Measurements from ENCODE around the gene KLHL18.
"Not testable (repeated sequence)": the region's sequence is repeated elsewhere in the genome, so short reads cannot be mapped to it uniquely, and the experiment has no call there.

KLHL18 gene

GRCh38 chr3:47314056-47314764 lies 31.5 kb downstream of the KLHL18 start:
- no peak for DNase-seq (ENCODE audit: low read depth in 2 of 2)

- DNase-seq (ENCODE audit: low read depth in 2 of 2), result no peak
Observed at GRCh38 chr3:47315069-47315647, 32.4 kb downstream of the KLHL18 start.

GRCh38 chr3:47316151-47316550 lies 33.4 kb downstream of the KLHL18 start:
- DNase-seq (ENCODE audit: low read depth in 2 of 2), result not testable (repeated sequence)

GRCh38 chr3:47318916-47319315 lies 36.2 kb downstream of the KLHL18 start:
- DNase-seq (ENCODE audit: low read depth in 2 of 2), result no peak

GRCh38 chr3:47319956-47320355 lies 37.2 kb downstream of the KLHL18 start:
- DNase-seq (ENCODE audit: low read depth in 2 of 2), result no peak

GRCh38 chr3:47323431-47324277 lies 40.9 kb downstream of the KLHL18 start:
- no peak for DNase-seq (ENCODE audit: low read depth in 2 of 2)

GRCh38 chr3:47324278-47324865 lies 41.6 kb downstream of the KLHL18 start:
- DNase-seq (ENCODE audit: low read depth in 2 of 2), result peak in 1 of 2 donors; percentile 3

- DNase-seq (ENCODE audit: low read depth in 2 of 2), result no peak
Observed at GRCh38 chr3:47333907-47334306, 51.2 kb downstream of the KLHL18 start.

- DNase-seq (ENCODE audit: low read depth in 2 of 2), result no peak
Observed at GRCh38 chr3:47337656-47338055, 54.9 kb downstream of the KLHL18 start.

GRCh38 chr3:47339951-47340350 lies 57.2 kb downstream of the KLHL18 start:
- DNase-seq (ENCODE audit: low read depth in 2 of 2), result no peak

- no peak for DNase-seq (ENCODE audit: low read depth in 2 of 2)
Observed at GRCh38 chr3:47340866-47341265, 58.1 kb downstream of the KLHL18 start.

- no peak for DNase-seq (ENCODE audit: low read depth in 2 of 2)
Observed at GRCh38 chr3:47342151-47342550, 59.4 kb downstream of the KLHL18 start.

- no peak for DNase-seq (ENCODE audit: low read depth in 2 of 2)
Observed at GRCh38 chr3:47342812-47343211, 60.1 kb downstream of the KLHL18 start.

GRCh38 chr3:47343471-47343971 lies 60.8 kb downstream of the KLHL18 start:
- DNase-seq (ENCODE audit: low read depth in 2 of 2), result no peak

GRCh38 chr3:47344971-47345370 lies 62.2 kb downstream of the KLHL18 start:
- no peak for DNase-seq (ENCODE audit: low read depth in 2 of 2)

GRCh38 chr3:47347217-47347801 lies 64.6 kb downstream of the KLHL18 start:
- no peak for DNase-seq (ENCODE audit: low read depth in 2 of 2)

GRCh38 chr3:47348411-47349154 lies 65.8 kb downstream of the KLHL18 start:
- no peak for DNase-seq (ENCODE audit: low read depth in 2 of 2)

- DNase-seq (ENCODE audit: low read depth in 2 of 2), result no peak
Observed at GRCh38 chr3:47355010-47355409, 72.3 kb downstream of the KLHL18 start.

GRCh38 chr3:47356201-47356600 lies 73.5 kb downstream of the KLHL18 start:
- DNase-seq (ENCODE audit: low read depth in 2 of 2), result no peak

GRCh38 chr3:47359323-47359722 lies 76.6 kb downstream of the KLHL18 start:
- DNase-seq (ENCODE audit: low read depth in 2 of 2), result no peak

- DNase-seq (ENCODE audit: low read depth in 2 of 2), result not testable (repeated sequence)
Observed at GRCh38 chr3:47360110-47360517, 77.4 kb downstream of the KLHL18 start.
